ENCODE measurements around the gene ZNF442.
"Not testable (repeated sequence)": the region's sequence is repeated elsewhere in the genome, so short reads cannot be mapped to it uniquely, and the experiment has no call there.

ZNF442 gene

GRCh38 chr19:12365236-12366162, at the start of gene ZNF442:
TSS of gene ZNF442 (minus strand) at chr19:12365683. CDS start at chr19:12363631, 2,052 bp downstream.
- peak; percentile 87 for DNase-seq

GRCh38 chr19:12411893-12412292, 46.4 kb upstream of the ZNF442 start:
- no peak for DNase-seq

GRCh38 chr19:12400633-12401502, 35.4 kb upstream of the ZNF442 start, which contains the start of gene ZNF799:
TSS of gene ZNF799 (minus strand) at chr19:12401271. CDS start at chr19:12401070, 201 bp downstream.
- peak; percentile 90 for DNase-seq

- peak; percentile 1 for DNase-seq
These were observed 34.6 kb upstream of the ZNF442 start for GRCh38 chr19:12399901-12400632.

- DNase-seq: not testable (repeated sequence)
These were observed 25.7 kb upstream of the ZNF442 start for GRCh38 chr19:12391148-12391547.

DNA sequence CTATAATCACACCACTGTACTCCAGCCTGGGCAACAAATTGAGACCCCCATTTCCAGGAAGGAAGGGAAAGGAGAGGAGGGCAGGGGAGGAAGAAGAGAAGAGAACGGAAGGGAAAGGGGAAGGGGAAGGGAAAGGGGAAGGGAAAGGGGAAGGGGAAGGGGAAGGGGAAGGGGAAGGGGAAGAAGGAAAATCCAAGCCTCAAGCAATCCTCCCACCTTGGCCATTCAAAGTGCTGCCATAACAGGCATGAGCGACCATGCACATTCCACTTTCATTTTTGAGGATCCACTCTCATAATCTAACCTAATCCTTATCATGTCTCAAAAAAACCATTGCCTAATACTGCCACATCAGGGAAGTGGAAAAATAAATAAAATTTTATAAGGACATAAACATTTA, 20.9 kb upstream of the ZNF442 start:
- not testable (repeated sequence) for DNase-seq

DNA sequence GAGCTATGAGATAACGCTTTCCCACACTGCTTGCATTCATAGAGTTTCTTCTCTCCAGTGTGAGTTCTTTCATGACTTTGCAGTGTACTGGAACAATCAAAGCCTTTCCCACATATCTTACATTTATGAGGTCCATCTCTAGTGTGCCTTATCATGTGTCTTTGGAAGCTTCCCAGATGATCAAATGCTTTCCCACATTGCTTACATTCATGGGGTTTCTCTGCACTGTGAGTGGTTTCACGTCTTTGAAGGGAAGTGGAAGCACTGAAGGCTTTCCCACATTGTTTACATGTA, 14.9 kb upstream of the ZNF442 start:
- no peak for DNase-seq

- DNase-seq: no peak
These were observed 14.4 kb upstream of the ZNF442 start for GRCh38 chr19:12379732-12380443.

DNA sequence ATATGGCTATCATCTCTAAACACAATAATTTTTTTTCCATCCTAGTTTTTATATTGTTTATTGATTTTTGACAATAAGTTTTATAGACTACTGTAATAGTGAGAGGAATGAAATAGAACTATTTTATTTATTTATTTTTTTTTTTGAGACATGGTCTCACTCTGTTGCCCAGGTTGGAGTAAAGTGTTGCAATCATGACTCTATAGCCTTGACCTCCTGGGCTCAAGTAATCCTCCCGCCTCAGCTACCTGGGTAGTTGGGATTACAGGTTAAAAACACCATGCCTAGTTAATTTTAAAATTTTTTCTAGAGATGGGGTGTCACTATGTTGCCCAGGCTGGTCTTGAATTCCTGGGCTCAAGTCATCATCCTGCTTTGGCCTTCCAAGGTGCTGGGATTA, 8.5 kb upstream of the ZNF442 start:
- no peak for DNase-seq

DNA sequence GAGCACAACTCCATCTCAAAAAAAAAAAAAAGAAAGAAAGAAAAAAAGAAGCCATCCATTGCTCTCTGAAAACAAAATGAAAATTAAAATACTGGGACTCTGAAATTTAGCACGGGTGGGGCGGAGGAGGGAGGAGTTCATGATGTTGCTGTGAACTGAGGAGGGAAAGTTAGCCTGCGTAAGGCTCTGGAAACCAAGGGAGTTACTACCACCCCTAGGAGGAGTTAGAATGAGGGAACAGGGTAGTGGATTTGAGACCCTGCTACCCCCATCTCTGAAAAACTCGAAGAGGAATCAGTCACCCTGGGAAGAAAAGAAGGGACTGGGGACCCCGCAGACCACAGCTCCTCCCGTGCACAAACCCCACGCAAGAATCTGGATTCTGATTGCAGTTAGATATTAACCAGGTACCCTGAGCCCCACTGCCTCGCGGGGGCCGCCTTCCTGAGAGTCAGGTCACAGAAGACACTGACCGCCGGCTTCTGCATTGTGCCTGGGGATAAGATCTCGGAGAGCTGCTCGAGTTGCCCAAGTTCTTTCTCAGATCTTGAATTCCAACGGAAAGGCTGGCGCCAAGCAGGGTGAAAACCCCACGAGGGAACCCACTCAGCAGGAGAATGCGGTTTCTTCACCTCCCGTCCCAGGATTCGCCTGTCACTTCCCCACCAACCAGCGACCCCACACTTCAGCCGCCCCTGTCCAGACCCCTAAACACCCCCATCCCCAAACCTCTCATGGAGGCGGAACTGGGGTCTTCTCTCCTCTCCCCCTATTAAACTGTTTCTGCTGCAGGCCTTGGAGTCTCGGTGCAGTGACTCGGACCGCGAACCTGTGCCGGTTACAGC, 870 bp downstream of the ZNF442 start:
- peak; percentile 7 for DNase-seq

- DNase-seq: not testable (repeated sequence)
These were observed 3.2 kb downstream of the ZNF442 start for GRCh38 chr19:12362236-12362635.

DNA sequence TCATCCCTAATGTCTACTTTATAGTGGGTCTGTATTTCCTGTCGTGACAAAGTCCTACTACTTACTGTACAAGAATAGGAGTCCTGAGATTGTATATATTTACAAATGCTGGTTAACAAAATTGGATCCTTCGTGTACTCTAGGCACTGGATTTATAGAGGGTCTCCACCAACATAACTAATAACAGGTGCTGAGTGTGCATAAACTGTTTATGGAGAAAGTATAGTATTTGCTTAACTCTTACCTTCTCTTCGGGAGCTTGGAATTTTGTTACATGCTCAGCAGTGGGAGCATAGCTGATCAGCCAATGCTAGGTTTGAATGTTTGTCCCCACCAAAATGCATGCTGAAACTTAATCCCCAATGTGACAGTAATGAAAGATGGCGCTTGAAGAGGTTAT, 12.1 kb downstream of the ZNF442 start:
- DNase-seq: no peak

DNA sequence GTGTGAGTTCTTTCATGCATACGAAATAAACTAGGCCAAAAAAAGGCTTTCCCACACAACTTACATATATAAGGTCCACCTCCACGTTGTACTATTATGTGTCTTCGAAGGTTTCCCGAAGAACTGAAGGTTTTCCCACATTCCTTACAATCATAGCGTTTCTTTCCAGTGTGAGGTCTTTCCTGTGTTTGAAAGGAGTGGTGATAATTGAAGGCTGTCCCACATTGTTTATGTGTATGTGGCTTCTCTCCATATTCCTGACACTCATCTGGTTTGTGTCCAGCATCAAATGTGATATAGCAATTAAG, 14.6 kb downstream of the ZNF442 start:
- DNase-seq: no peak

DNA sequence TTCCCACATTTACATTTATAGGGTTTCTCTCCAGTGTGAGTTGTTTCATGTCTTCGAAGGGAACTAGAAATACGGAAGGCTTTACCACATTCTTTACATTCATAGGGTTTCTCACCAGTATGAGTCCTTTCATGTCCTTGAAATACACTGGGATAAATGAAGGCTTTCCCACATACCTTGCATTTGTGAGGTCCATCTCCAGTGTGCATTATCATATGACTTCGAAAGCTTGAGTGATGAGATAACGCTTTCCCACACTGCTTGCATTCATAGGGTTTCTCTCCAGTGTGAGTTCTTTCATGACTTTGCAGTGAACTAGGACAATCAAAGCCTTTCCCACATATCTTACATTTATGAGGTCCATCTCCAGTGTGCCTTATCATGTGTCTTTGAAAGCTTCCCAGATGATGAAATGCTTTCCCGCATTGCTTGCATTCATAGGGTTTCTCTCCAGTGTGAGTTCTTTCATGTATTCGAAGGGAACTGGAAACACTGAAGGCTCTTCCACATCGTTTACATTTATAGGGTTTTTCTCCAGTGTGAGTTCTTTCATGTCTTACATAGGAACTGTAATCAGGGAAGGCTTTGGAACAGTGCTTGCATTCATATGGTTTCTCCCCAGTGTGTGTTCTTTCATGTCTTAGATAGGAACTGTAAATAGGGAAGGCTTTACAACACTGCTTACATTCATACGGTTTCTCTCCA, 15.1 kb downstream of the ZNF442 start:
- DNase-seq: no peak

DNA sequence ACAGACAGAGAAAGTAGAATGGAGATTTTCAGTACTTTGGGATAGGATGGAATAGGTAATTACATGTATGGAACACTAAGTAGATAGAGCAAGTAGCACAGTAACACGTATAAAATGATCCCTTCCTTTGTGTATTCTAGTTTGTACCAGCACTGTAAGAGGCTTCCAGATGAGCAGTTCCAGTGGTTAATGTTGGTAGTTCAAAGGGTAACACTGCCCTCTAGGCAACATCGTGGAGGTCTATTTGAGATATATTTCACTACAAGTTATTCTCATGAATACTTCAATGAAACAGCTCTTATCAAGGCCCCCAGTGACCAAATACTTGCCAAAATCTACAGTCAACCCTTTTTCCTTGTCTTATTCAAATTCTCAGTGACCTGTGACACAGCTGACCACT, 18.6 kb downstream of the ZNF442 start:
- DNase-seq: peak; percentile 39

DNA sequence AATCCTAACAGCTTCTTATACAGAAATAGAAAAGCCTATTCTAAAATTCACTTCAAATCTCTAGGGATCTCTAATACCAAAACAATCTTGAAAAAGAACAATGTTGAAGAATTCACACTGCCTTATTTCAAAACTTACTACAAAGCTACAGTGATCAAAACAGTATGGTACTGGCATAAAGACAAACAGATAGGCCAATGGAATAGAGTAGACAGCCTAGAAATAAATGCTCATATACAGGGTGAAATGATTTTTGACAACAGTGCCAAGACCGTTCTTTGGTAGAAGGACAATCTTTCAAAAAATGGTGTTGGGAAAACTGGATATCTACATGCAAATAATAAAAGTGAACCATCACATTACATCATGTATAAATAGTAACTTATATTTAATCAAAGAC, 20.3 kb downstream of the ZNF442 start:
- DNase-seq: no peak

- DNase-seq: peak; percentile 99
These were observed 32.0 kb downstream of the ZNF442 start, which contains the start of gene ZNF563 for GRCh38 chr19:12333162-12334159. TSS of gene ZNF563 (minus strand) at chr19:12333633. CDS start at chr19:12333482, 151 bp downstream.

DNA sequence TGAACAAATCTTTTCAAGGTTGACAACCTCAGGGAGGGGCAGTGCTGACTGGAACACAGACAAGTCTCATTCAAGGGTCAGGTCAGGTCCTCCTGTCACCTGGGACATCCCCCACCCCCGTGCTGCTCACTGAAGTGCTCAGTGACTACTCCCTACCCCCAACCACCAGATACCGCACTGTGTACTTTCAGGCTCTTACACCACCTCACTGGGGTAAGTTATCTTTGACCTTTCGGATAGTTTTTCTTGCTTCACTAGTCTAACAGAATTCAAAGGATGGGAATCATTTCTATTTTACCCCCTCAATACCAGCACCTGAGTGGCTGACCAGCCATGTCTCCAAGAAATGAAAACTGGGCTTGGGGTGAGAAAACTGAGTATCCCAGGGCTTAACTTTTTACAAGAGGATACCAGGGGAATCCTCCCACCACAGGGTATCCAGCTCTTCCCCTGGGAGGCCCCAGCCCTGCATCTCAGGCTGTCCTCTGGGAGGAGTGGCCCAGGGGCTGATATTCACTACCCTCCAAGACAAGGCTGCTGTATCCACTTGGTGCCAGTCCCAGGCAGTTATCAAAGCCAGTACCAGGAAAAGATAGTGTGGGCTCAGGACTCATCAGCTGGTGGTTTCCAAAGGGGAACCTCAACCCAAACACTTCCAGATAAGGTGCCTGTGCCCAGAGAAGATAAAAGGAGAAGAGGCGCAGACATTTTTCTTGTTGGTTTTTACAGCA, 34.1 kb downstream of the ZNF442 start:
- peak; percentile 29 for DNase-seq

DNA sequence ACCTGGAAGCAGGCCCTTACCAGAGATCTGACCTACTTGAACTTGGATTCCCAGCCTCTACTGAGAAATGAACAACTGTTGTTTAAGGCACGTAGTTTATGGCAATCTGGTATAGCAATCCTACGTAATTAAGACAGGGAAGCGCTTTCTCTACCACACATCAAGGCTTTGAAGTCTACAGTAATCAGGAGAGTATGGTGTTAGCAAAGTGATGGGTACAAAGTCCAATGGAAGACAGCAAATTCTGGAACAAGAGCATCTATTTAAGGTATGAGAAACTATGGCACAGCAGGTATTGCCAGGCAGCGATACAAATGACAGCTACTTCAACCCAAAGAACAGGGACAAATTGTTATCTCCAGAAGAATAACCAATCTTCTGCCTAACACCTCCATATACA, 35.1 kb downstream of the ZNF442 start:
- no peak for DNase-seq

Measured in CD4-positive, alpha-beta T cell treated with Interleukin-6 for 4 hours (primary cell).